ENCODE data around the gene CYB5D1.
A peak's percentile ranks its signal among the peaks of the same experiment; 100 is the strongest.

The CYB5D1 gene

DNA sequence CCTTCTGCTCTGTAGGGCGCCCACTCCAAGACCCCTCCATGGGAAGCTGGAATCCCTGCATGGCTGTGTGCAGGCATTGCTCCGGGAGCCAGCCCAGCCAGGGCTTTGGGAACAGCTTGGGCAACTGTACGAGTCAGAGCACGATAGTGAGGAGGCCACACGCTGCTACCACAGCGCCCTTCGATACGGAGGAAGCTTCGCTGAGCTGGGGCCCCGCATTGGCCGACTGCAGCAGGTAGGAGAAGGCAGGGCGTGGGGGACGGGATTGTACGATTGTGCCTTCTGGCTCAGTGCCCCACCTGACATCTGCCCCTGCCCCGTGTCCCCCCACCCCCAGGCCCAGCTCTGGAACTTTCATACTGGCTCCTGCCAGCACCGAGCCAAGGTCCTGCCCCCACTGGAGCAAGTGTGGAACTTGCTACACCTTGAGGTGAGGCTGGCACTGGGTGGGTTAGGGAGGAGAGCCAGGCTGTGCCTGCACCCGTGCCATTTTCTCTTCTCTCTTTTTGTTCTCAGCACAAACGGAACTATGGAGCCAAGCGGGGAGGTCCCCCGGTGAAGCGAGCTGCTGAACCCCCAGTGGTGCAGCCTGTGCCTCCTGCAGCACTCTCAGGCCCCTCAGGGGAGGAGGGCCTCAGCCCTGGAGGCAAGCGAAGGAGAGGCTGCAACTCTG, 11.6 kb upstream of the CYB5D1 start:
- DNase-seq = no peak

- DNase-seq = no peak
Measured at GRCh38 chr17:7846765-7847661, 10.8 kb upstream of the CYB5D1 start.

DNA sequence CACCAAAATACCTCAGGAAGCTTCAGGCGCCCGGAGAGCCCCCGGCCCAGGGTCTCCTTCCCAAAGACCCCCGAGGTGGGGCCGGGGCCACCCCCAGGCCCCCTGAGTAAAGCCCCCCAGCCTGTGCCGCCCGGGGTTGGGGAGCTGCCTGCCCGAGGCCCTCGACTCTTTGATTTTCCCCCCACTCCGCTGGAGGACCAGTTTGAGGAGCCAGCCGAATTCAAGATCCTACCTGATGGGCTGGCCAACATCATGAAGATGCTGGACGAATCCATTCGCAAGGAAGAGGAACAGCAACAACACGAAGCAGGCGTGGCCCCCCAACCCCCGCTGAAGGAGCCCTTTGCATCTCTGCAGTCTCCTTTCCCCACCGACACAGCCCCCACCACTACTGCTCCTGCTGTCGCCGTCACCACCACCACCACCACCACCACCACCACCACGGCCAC, 9.6 kb upstream of the CYB5D1 start:
- no peak for DNase-seq

- no peak for DNase-seq
Measured at GRCh38 chr17:7848739-7849129, 9.1 kb upstream of the CYB5D1 start.

DNA sequence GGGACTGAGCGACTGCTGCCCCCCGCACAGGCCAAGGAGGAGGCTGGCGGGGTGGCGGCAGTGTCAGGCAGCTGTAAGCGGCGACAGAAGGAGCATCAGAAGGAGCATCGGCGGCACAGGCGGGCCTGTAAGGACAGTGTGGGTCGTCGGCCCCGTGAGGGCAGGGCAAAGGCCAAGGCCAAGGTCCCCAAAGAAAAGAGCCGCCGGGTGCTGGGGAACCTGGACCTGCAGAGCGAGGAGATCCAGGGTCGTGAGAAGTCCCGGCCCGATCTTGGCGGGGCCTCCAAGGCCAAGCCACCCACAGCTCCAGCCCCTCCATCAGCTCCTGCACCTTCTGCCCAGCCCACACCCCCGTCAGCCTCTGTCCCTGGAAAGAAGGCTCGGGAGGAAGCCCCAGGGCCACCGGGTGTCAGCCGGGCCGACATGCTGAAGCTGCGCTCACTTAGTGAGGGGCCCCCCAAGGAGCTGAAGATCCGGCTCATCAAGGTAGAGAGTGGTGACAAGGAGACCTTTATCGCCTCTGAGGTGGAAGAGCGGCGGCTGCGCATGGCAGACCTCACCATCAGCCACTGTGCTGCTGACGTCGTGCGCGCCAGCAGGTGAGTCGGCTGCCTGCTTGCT, 8.6 kb upstream of the CYB5D1 start:
- DNase-seq = no peak

DNA sequence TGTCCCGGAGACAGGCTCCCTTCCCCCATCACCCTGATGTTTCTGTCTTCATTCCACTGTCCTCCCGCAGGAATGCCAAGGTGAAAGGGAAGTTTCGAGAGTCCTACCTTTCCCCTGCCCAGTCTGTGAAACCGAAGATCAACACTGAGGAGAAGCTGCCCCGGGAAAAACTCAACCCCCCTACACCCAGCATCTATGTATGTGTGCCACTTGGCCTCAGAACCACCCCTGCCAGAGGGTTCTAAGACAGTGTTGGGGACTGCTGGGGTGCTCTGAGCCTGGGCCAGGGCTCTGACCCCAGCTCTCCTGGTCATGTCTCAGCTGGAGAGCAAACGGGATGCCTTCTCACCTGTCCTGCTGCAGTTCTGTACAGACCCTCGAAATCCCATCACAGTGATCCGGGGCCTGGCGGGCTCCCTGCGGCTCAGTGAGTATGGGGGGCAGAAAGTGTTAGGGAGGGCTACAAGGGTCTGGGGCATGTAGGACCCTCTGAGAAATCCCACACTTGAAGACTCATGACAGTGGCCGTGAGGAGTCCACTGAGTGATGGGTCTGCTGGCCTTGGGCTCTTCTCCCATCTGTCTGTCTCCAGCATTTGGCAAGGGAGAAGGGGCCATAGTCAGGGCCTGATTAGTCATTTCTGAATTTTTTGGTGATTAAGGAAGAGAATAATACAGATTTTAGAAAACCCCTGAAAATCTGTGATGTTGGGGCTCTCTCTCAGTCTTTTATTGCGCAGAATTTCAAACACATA, 7.9 kb upstream of the CYB5D1 start:
- DNase-seq = no peak

GRCh38 chr17:7850701-7851437, 6.9 kb upstream of the CYB5D1 start:
- DNase-seq = no peak

GRCh38 chr17:7851438-7852261, 6.2 kb upstream of the CYB5D1 start:
- peak; percentile 17 for DNase-seq

DNA sequence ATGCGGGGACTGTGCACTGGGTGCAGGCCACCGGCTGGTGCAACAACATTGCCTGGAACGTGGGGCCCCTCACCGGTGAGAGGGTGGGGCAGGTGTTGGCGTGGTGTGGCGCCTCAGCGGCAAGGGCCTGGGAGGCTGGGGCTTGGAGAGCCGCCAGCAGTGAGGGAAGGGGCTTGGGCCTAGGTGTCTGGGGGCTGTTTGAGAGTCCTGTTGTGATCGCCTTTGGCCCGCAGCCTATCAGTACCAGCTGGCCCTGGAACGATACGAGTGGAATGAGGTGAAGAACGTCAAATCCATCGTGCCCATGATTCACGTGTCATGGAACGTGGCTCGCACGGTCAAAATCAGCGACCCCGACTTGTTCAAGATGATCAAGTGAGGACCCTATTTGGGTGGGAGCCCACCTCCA, 5.5 kb upstream of the CYB5D1 start:
- DNase-seq = no peak

- no peak for DNase-seq
Measured at GRCh38 chr17:7852919-7853690, 4.7 kb upstream of the CYB5D1 start.

GRCh38 chr17:7853691-7854038, 4.1 kb upstream of the CYB5D1 start:
- no peak for DNase-seq

- no peak for DNase-seq
Measured at GRCh38 chr17:7854078-7854777, 3.6 kb upstream of the CYB5D1 start.

GRCh38 chr17:7854851-7855659, 2.7 kb upstream of the CYB5D1 start, which contains the start of gene TMEM88:
TMEM88 (plus strand) TSS chr17:7855066; CDS start chr17:7855075, 9 bp downstream.
- DNase-seq = no peak

DNA sequence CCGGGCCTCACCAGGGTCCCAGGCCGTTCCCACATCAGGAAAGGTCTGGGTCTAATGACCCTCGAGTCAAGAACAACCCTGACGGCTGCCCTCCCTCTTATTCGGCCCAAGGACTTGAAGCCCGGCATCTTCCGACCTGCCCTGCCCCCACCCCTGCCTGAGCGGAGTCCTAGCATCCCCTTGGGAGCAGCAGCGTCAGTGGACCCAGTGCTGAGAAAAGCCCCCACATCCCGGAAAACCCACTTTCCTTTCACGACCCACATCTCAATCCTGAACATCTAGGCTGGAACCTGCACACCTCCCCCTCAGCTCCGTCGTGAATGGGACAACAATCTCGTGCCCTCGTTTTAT, 2.2 kb upstream of the CYB5D1 start:
- DNase-seq = no peak

DNA sequence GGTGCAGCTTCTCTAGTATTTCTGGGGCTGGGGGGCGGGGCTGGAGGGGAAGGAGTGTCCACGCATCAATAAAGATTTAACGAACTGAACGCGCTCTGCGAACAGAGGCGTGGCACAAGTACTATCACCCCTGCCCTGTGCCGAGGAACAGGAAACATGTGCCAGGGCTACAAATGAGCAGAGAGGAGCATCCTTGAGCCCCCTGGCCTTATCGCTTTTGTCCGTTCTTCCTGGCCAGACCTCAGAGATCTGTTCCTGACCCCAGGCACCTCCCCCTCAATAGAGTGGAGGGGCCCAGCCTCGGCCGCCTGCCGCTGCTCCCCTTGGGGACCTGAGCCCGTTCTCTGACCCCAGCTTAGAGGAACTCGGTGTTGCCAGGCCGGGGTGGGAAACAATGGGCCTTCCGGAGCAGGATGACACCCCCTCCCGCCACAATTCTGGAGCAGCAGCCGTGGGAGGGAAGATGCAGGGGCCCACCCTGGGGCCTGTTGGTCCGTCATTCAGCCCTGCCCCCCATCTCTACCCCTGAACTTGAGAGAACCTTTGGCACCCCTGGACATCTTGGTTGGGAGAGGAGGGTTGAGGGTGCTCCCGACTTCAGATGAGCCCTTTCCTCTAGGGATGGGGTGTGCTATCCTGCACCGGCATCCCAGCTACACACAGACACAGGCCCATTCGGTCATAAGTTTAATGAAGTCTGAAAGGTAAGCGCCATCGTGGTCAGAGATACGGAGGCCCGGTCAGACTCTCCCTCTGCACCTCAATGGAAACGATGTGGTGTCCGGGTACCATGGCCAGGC, 1.6 kb upstream of the CYB5D1 start:
- peak; percentile 75 for DNase-seq

DNA sequence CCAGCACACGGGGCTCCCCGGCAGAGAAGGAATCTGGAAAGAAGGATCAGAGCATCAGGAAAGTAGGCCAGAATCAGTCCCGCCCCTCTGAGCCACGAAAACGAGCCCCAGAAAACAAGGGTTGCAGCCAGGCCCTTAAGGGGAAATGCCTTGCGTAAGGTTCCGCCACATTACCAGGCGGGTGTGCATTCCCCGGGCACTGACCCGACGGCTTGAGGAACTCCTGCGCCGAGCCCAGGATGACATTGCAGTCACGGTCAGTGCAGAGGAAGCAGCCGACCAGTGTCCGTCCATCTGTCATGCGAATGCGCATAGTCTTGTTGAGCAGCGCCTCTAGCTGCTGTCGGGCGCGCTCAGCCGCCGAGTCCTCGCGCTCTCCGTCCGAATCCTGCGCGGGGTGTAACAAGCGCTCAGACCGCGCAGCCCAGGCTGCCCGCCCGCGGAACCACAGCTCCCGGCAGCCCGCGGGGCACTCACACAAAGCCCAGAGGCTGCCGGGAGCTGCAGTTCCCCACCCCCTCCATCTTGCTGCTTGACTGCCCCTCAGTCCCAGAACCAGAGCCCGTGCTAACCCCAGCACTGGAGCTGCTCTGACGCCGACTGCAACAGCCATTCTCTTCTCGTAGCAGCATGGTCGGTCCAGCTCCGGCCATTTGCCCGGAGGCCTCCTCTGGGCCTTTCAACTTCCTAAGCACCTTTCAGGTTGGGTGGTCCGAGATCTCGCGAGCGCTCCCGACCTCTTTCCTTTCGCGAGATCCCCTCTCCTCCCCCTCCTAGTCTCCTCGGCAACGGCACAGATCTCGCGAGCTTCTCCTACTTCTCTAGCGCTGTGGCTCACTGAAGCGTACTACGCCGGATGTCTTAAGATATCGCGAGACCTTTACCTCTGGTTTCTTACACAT, 741 bp upstream of the CYB5D1 start, which contains the start of gene NAA38:
Gene NAA38, minus strand, starts transcription at position 749 of the 902 bp plus-strand sequence. Its CDS starts 96 bp downstream, at position 653.
- DNase-seq = peak; percentile 87

DNA sequence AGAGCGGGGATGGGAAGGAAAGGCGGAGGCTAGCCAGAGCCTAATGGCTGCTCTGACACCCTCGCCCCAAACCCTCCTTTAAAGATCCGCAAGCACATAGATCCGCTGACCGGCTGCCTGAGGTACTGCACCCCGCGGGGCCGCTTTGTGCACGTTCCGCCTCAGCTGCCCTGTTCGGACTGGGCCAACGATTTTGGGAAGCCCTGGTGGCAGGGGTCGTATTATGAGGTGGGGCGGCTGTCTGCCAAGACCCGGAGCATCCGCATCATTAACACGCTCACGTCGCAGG, 663 bp downstream of the CYB5D1 start:
- DNase-seq = no peak
